HG02840 (cell line): Measurements from ENCODE around the gene KRT79.

Source experiments
- ATAC-seq: cut with Tn5 transposase; IDR thresholded peaks from one replicate; pipeline ENCODE4 v1.9.1; 2021; ENCODE audit warnings: mild to moderate bottlenecking, moderate library complexity, moderate number of reproducible peaks; ENCODE audit not compliant: unreplicated experiment, low FRiP score

The KRT79 gene

GRCh38 chr12:52836042-52836466 is 1.9 kb upstream of the KRT79 start:
- ATAC-seq, result no peak

GRCh38 chr12:52835271-52836041 is 1.3 kb upstream of the KRT79 start:
- ATAC-seq, result no peak

DNA sequence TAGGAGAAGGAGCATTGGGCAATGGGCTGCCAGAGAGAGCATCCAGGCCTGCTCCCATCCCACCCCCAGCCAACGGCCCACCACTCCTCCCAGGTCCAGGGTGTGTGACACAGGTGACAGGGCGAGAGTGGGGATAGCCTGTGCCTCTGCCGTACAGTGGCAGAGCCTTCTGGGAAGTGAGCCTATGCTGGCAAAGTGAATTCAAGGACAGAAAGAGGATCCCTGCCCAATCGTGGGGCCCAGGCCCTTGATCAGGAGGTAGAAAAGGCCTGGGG is 553 bp upstream of the KRT79 start:
- no peak for ATAC-seq

DNA sequence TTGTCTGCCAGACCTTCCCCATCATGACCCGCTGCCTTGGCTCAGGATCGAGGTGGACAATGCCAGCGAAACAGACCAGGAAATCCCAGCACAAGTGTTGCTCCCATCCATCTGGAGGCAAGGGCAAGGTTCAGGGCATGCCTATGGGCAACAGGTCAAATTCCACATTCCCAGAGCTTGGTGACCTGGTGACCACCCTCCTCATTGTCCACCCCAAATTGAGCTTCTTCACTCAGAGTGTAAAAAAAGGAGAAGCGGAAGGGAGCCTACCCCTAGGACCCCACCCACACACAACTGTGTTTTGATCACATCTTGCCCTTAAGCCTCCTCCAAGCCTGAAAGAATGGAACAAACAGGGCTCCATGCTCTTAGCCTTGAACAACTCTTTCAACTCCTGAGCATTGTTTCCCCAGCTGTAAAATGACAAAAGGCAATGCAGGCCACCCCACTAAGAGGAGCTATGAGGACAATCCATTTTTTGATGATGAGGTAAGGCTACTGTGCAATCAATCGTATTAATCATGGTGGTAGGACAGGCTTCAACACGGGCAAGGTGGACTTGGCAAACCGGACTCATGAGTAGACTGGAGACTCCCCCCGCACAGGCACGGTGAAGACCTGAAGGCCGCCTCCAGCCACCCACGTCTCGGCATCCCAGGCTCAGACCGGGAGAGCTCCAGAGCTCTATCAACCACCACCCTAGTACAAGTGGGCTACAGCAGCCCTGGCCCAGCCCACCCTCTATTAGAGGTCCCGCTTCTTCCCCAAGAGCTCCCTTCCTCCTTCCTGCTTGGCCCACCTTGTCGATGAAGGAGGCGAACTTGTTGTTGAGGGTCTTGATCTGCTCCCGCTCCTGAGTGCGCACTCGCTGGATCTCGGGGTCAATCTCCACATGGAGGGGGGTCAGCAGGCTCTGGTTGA is 866 bp downstream of the KRT79 start:
- ATAC-seq, result no peak

- no peak for ATAC-seq
These were observed 1.7 kb downstream of the KRT79 start for GRCh38 chr12:52832451-52832850.

DNA sequence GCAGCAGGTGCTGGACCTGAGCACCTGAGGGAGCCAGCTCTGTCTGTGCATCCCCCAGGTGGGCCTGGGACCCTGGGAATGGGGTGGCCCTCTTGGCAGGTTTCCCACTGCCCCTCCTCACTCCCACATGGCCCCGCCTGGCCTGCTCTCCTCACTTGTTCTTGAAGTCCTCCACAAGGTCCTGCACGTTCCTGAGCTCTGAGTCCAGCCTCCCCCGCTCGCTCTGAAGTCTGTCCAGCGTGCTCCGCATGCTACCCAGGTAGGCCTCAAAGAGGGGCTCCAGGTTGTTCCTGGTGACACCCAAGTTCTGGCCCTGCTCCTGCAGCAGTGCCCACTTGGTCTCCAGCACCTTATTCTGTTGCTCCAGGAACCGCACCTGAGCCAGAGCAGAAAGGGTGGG is 2.9 kb downstream of the KRT79 start:
- no peak for ATAC-seq

GRCh38 chr12:52829986-52830770 is 3.9 kb downstream of the KRT79 start:
- ATAC-seq, result no peak

- no peak for ATAC-seq
These were observed 5.5 kb downstream of the KRT79 start for GRCh38 chr12:52828591-52829021.

DNA sequence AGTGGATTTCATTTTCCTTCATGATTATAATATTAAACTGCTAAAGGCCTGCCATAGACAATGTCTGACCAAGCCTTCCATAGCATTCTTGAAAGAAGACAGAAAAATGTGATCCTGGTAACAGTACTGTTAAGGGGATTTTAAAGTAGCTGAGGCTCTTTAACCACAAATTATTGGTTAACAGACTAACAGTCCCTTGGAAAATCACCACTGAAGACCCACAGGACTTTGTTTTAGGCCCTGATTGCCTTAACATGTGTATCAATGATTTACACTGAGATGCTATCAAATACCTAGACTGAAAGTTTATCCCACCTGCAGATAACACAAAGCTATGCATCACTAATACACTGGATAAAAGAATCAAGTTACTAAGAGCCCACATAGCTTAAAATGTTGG is 6.0 kb downstream of the KRT79 start:
- no peak for ATAC-seq

DNA sequence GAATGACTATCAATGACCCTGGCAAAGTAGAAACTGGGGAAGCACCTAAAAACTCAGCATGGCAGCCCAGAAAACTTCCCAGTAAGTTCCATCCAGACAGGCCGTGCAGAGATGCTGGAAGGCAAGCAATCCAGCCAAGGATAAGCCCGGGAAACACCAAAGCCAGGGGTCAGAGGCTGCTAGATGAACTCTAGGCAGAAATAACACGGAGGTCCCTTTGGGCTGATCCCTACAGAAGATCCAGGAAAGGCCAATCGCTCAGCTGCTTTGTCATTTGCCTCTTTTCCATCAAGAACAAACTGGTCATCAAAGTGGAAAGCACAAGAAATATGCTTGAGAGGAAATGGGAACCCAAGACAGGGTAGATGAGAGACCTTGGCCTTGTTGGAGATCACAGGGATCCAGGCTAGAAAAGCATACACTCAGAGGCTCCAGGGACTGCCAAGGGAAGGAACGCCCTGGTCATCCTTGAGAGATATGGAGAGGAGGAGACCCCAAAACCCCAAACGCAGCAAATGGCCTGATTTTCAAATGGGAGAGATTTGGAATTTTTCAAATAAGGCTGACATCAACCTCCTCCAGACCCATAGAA is 6.5 kb downstream of the KRT79 start:
- ATAC-seq, result no peak

- ATAC-seq, result no peak
These were observed 7.3 kb downstream of the KRT79 start for GRCh38 chr12:52826611-52827498.

GRCh38 chr12:52825961-52826360 is 8.2 kb downstream of the KRT79 start:
- ATAC-seq, result no peak

- no peak for ATAC-seq
These were observed 9.2 kb downstream of the KRT79 start for GRCh38 chr12:52824741-52825410.

- ATAC-seq, result no peak
These were observed 10.2 kb downstream of the KRT79 start for GRCh38 chr12:52823761-52824450.

DNA sequence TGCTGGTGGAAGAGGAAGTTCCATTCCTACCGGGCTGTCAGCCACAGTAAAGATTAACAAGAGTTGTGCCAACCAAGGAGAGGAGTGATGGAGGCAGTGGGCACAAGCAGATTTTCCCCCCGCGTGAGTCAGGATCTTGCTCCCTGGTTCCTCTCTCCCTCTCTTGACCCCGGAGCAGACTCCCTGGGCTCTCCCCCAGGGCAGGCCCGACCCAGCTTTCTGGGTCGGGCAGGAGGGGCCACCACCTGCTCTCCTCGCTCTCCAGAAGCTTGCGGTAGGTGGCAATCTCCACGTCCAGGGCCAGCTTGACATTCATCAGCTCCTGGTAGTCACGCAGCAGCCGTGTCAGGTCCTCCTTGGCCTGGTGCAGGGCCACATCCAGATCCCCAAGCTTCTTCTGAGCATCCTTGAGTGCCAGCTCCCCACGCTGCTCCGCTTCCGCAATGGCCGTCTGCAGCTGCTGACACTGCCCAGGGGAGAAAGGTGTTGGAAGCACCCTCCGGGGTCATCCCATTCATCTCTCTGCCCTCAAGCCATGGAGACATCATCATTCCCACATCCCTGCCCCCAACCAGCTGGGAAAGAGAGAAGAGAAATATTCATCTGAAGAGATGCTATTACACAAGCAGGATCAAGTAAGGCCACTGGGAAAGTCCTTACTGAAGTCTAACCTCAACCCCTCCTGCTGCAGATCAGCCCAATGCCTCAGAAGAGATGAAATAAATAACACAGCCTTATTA is 11.2 kb downstream of the KRT79 start:
- ATAC-seq, result no peak

GRCh38 chr12:52821826-52822660 is 12.1 kb downstream of the KRT79 start:
- ATAC-seq, result no peak
